ENCODE data around the gene CD83.

The CD83 gene

DNA sequence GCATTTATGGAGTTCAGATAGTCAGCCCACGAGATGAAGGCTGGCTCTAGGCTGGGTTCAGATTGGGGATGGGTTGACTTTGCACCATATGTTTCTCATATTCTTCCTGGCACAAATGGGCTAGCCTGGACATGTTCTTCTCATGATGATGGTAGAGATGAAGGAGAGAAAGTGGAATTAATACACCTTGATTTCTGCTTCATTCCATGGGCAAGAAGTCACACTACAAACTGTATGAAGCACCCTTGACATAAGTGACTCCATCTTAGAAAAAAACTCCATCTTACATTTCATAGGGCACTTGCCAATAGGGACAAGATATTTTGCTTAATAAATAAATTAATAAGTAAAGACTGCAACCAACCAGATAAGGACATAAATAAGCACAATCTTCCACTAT lies 12.0 kb upstream of the CD83 start:
- TF ChIP-seq, protein P1, sequence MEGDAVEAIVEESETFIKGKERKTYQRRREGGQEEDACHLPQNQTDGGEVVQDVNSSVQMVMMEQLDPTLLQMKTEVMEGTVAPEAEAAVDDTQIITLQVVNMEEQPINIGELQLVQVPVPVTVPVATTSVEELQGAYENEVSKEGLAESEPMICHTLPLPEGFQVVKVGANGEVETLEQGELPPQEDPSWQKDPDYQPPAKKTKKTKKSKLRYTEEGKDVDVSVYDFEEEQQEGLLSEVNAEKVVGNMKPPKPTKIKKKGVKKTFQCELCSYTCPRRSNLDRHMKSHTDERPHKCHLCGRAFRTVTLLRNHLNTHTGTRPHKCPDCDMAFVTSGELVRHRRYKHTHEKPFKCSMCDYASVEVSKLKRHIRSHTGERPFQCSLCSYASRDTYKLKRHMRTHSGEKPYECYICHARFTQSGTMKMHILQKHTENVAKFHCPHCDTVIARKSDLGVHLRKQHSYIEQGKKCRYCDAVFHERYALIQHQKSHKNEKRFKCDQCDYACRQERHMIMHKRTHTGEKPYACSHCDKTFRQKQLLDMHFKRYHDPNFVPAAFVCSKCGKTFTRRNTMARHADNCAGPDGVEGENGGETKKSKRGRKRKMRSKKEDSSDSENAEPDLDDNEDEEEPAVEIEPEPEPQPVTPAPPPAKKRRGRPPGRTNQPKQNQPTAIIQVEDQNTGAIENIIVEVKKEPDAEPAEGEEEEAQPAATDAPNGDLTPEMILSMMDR (IDR thresholded peaks at IDR 0.05): no peak
- no peak for TF ChIP-seq ZFX (IDR thresholded peaks at IDR 0.05; ENCODE audit: borderline replicate concordance)

DNA sequence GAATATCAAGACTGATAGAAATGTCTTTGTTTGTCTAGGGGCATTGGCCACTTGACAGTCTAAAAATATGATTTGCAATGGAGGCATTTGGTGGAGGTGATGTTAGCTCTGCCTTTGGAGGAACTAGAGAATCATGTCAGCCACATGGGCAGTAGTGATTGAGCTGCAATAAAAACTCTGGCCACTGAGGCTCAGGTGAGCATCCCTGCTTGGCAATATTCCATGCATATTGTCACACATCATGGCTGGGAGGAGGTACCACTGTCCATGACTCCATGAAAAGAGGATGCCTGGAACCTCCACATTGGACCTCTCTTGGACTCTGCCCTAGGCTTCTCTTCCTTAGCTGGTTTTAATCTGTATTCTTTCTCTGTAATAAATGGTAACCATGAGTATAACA lies 10.6 kb upstream of the CD83 start:
- H3K27ac ChIP-seq: no peak overlapping the region
- TF ChIP-seq ZFX (IDR thresholded peaks at IDR 0.05; ENCODE audit: borderline replicate concordance): no peak
- TF ChIP-seq, protein P1 (IDR thresholded peaks at IDR 0.05): no peak

More for the DNA sequence above, 12.0 kb upstream of the CD83 start:
- H3K27ac ChIP-seq: no peak overlapping the region

DNA sequence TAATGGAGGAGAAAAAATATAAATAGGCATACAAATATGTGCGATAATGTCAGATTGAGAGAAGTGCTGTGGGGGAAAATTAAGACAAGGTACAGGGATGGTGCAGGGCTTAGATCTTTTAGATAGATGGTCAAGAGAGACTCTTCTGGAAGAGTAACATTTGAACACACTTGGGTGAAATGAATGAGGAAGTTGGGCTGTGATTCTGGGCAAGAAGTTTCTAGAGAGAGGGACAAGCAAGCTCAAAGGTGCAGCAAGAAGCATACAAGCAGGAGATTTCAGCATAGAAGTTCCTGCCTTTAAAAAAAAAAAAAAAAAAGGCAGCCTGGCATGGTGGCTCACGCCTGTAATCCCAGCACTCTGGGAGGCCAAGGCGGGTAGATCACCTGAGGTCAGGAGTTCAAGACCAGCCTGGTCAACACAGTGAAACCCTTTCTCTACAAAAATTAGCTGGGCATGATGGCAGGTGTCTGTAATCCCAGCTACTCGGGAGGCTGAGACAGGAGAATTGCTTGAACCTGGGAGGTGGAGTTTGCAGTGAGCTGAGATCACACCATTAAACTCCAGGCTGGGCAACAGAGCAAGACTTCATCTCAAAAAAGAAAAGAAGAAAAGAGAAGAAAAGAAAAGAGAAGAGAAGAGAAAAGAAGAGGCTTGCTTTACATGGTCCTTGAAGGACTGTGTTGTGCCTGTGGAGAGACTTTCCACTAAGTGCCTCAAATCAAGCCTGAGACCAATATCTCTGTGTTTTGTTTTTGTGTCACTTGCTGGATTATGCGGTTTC lies 9.7 kb upstream of the CD83 start:
- TF ChIP-seq, protein P1 (IDR thresholded peaks at IDR 0.05): no peak
- TF ChIP-seq ZFX (IDR thresholded peaks at IDR 0.05; ENCODE audit: borderline replicate concordance): no peak
- no peak overlapping the region for H3K27ac ChIP-seq

DNA sequence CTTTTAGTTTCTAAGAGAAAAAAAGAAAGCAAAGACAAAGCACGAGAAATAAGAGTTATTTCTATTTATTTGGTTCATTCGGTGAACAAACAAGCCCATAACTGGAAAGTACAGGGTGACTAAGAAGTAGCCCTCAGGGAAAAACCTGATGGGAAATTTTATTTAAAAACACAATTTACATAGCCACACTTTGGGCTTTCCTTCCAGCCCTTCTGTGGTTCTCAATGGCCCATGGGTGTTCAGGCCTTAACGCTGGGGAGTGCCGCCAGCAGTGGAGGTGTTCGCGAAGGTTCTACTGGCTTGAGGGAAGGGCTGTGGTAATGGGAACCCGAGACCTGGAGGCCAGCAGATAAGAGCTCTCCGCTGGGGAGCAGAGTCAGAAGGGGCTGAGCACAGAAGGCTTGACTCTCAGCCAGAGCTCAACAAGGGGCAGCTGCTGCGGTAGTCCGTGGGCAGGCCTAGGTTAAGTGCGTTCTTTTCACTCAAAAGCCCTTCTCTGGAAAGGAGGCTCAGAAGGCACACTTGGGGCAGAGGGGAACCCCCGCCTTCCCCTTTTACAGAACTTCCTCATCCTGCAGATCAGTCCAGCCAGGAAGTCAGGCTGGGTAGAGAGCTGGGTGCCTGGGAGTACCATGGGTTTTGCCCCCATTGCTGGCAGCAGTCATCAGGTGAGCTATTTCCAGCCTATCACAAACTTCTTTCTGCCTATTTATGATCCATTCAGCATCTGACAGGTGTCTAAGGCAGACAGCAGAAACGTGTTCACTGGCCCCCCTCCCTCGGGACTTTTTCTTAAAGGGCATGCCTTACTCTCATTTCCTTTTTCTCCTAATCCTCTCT lies 8.8 kb upstream of the CD83 start:
- TF ChIP-seq, protein P1 (IDR thresholded peaks at IDR 0.05): no peak
- TF ChIP-seq ZFX (IDR thresholded peaks at IDR 0.05; ENCODE audit: borderline replicate concordance): no peak
- H3K27ac ChIP-seq: no peak overlapping the region

DNA sequence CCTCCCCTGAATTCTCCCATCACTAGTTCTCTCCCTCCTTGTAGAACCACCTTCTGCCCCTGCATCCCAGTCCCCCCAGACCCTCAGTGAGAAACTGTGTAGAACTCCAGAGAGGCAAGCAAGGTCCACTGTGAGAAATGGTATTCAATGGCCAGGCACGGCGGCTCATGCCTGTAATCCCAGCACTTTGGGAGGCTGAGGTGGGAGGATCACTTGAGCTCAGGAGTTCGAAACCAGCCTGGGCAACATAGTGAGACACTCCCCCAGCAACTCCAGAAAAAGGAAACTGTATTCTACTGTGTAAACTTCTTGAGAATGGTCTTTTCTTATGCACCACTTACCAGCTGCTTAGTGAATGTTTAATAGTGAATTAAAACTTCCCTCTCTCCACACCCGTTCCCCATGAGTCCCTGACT lies 8.2 kb upstream of the CD83 start:
- TF ChIP-seq ZFX (IDR thresholded peaks at IDR 0.05; ENCODE audit: borderline replicate concordance): no peak
- TF ChIP-seq, protein P1 (IDR thresholded peaks at IDR 0.05): no peak
- no peak overlapping the region for H3K27ac ChIP-seq

DNA sequence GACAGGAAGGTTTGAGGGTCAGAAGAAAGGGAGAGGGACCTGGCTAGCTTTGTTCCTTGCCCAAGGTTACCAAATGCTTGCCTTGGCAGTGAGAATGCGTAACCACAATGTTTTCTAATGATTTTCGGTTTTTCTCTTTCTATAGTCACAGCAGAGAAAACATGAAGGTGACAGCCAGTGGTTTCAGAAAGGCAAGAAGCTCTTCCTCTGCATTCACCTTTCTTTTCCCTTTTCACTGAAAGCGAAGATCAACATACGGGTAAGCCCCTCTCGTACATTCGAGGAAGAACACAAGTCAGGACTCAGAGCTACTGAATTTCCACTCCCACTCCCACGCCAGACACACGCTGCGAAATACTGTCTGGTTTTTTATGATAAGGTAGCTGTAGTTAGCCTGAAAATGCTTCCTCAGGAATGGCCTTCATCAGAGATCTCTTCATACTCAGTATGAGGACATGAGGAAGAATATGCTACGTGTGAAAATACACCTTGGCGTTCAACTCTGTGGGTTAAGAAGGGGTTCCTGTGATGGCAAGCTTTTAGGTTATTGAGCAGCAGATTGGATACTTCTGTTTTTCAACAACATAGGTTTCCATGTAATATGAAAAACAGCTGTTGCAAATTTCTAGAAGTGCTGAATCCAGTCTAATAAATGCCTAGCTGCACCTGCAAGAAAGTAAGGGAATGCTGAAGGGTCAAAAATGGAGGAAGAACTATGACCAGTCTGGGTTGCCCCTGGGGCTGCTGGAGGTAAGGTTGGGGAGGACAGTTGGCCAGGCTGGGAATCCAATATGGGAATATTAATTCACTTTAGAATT lies 7.4 kb upstream of the CD83 start:
- TF ChIP-seq, protein P1 (IDR thresholded peaks at IDR 0.05): no peak
- no peak for TF ChIP-seq ZFX (IDR thresholded peaks at IDR 0.05; ENCODE audit: borderline replicate concordance)
- no peak overlapping the region for H3K27ac ChIP-seq

Measured in 22Rv1 (cell line).